Fibroblast of villous mesenchyme (primary cell): ENCODE measurements around the gene TPSG1. TPM values are rescaled to one million over a fixed set of nuclear protein-coding genes. Genes with fewer than 3 reads are reported as not detected.
"Not testable (repeated sequence)": the region's sequence is repeated elsewhere in the genome, so short reads cannot be mapped to it uniquely, and the experiment has no call there.

Source experiments
- DNase-seq: peaks from one replicate; pipeline ENCODE4 v3.0.0-alpha.2; 2010; ENCODE audit warnings: low read depth
- H3K4me3 ChIP-seq: 2 replicates; pipeline ENCODE4 v1.5.1; 2011; ENCODE audit warnings: low read depth, mild to moderate bottlenecking, low read length
- CTCF ChIP-seq: IDR thresholded peaks from 2 replicates; pipeline ENCODE4 v1.5.1; 2012; ENCODE audit warnings: low read depth, mild to moderate bottlenecking, low read length; ENCODE audit not compliant: insufficient read depth
- total RNA-seq: library from RNA; depleted of rRNA; stranded (reverse); fragments of >200 nt; gene quantifications from 2 replicates; pipeline ENCODE4 v1.2.3, GENCODE V29; 2012

TPSG1 gene
- total RNA-seq, result not detected in 2 replicates

- no peak within 1 kb of the TSS for H3K4me3 ChIP-seq
- no peak for TF ChIP-seq CTCF
- DNase-seq, result no peak
Observed at GRCh38 chr16:1225051-1225451, at the start of gene TPSG1. Gene TPSG1, minus strand, starts transcription at chr16:1225268. Its CDS starts 16 bp downstream, at chr16:1225252.

- TF ChIP-seq CTCF, result no peak
Observed at GRCh38 chr16:1274767-1275166, 49.7 kb upstream of the TPSG1 start.

GRCh38 chr16:1273816-1274215 lies 48.7 kb upstream of the TPSG1 start:
- TF ChIP-seq CTCF, result no peak
- no peak for DNase-seq
- no peak overlapping the region for H3K4me3 ChIP-seq

More at GRCh38 chr16:1274767-1275166, 49.7 kb upstream of the TPSG1 start:
- no peak for DNase-seq
- H3K4me3 ChIP-seq, result no peak overlapping the region

DNA sequence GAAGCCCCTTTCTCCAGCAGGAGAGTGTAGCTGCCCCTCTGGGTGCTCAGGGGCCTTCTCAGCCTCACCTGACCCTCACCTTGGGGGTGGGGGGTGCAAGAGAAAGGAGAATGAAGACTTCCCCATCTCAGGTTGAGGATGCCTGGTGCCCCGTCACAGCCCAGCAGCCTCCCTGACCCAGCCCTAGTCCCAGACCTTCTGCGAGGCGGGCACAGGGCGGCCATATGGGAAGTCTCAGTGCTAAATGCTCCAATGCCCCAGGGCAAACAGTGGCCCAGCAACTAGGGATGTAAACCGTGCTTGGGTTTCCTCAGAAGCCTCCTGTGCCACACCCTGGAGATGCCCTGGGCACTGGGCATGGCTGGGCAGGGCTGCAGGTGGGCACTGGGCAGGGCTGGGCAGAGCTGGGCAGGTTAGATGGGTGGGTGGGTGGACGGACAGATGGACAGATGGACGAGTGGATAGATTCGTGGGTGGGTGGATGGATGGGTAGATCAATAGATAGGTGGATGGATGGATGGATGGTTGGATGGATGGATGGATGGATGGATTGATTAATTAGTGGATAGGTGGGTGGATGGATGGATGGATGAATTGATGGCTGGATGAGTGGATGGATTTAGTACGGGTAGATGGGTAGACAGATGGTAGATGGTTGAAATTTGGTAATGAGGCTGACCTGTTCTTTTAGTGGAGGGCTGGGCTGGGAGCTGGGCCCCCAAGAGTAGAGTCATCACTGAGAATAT lies 47.6 kb upstream of the TPSG1 start:
- DNase-seq, result no peak
- H3K4me3 ChIP-seq, result no peak overlapping the region
- TF ChIP-seq CTCF, result no peak

DNA sequence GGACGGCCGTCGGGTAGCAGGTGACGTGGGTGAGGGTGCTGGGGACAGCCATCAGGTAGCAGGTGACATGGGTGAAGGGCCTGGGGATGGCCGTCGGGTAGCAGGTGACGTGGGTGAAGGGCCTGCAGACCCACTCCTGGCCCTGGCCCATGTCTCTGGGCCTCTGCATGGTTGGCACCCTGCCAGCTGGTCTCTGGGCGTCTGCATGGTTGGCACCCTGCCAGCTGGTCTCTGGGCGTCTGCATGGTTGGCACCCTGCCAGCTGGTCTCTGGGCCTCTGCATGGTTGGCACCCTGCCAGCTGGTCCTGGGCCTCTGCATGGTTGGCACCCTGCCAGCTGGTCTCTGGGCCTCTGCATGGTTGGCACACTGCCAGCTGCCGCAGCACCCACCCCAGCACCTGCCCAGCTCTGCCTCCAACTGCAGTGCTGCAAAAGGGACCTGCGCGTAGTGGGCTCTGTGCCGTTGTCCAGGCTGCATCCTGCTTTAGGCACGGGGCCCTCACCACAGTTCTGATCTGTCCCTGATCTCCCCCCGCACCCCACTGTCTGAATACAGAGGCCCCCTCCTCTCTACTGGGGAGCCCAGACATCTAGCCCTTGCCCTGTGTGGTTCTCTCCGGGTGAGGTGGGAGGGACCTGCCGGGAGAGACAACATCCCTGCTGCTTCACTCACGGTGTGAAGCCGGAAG lies 46.8 kb upstream of the TPSG1 start:
- H3K4me3 ChIP-seq, DNase-seq: not testable (repeated sequence)

DNA sequence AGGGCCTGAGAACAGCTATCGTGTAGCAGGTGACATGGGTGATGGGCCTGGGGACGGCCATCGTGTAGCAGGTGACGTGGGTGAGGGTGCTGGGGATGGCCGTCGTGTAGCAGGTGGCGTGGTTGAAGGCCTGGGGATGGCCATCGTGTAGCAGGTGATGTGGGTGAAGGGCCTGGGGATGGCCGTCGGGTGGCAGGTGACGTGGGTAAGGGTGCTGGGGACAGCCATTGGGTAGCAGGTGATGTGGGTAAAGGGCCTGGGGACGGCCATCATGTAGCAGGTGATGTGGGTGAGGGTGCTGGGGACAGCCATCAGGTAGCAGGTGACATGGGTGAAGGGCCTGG lies 46.3 kb upstream of the TPSG1 start:
- TF ChIP-seq CTCF, result no peak
- no peak for DNase-seq
- H3K4me3 ChIP-seq, result no peak overlapping the region

DNA sequence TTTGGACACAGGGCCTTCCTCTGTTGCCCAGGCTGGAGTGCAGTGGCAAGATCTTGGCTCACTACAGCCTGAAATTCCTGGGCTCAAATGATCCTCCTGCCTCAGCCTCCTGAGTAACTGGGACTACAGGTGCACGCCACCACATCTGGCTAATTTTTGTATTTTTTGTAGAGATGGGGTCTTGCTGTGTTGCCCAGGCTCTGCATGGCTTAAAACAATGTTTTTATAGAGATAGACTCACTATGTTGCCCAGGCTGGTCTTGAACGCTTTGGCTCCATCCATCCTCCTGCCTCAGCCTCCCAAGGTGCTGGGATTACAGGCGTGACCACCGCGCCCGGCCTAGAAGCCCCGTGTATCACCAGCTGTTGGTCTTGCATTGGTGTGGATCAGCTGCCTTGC lies 44.4 kb upstream of the TPSG1 start:
- DNase-seq, H3K4me3 ChIP-seq: not testable (repeated sequence)

DNA sequence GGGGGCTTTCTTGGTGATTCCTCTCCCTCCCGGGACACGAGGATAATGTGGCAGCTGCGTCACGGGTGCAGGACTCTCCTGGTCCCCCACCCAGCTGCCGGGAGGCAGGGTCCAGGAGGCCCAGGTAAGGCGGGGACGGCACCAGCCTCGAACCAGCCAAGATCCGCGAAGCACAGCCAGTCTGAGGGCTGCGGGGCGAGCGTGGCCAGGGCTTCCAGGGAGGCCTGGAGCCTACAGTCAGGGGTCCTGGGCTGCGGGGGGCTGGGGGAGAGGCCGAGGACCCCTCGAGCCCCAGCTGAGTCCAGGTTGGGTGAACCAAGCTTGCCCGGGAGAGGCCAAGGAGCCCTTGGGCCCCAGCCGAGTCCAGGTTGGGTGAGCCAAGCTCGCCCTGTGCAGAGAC lies 40.8 kb upstream of the TPSG1 start:
- DNase-seq, result no peak
- TF ChIP-seq CTCF, result no peak
- no peak overlapping the region for H3K4me3 ChIP-seq
